ENCODE measurements around the gene SCARF2.

DNA sequence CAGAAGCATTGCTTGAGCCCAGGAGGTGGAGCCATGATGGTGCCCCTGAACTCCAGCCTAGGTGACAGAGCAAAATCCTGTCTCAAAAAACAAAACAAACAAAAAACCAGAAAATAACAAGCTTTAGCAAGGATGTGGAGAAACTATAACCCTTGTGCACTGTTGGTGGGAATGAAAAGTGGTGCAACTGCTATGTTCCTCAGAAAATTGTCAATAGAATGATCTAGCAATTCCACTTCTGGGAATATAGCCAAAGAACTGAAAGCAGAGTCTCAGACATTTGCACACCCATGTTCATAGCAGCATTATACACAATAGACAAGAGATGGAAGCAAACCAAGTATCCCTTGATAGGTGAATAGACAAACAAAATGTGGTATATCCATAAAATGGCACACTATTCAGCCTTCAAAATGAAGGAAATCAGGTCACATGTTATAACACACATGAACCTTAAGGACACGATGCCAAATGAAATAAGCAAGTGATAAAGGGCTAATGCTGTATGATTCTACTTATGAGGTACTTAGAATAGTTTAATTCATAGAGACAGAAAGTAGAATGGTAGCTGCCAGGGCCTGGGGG, 42.1 kb upstream of the SCARF2 start:
- TF ChIP-seq CTCF (IDR thresholded peaks at IDR 0.05; ENCODE audit: low read length) (no peak), EZH2 (IDR thresholded peaks at IDR 0.05; ENCODE audit: borderline replicate concordance, low read length) (no peak)
